SK-N-MC (cell line): Measurements from ENCODE around the gene HSD11B2.

Experiments used
- DNase-seq: peaks from one replicate; pipeline ENCODE4 v3.0.0-alpha.2; 2011; ENCODE audit warnings: low read depth, low spot score
- H3K27ac ChIP-seq: fragments of 200-600 bp; sonication (generic); 2 replicates; pipeline ENCODE4 v1.5.1; 2016; ENCODE audit warnings: mixed run types
- H3K36me3 ChIP-seq: fragments of 200-600 bp; sonication (generic); 2 replicates; pipeline ENCODE4 v1.6.1; 2017; ENCODE audit warnings: antibody characterized with exemption, low read length, mixed read lengths; ENCODE audit not compliant: insufficient read depth
- H3K4me3 ChIP-seq: fragments of 200-600 bp; sonication (generic); 2 replicates; pipeline ENCODE4 v1.5.1; 2016
- H3K9ac ChIP-seq: fragments of 200-600 bp; sonication (generic); 2 replicates; pipeline ENCODE4 v1.8.0; 2017; ENCODE audit warnings: mixed run types, mixed read lengths; ENCODE audit not compliant: insufficient read length
- H3K9me3 ChIP-seq: fragments of 200-600 bp; sonication (generic); 2 replicates; pipeline ENCODE4 v1.6.1; 2017; ENCODE audit warnings: low read depth, mild to moderate bottlenecking, antibody characterized with exemption, low read length, moderate library complexity, mixed read lengths
- EZH2 ChIP-seq: fragments of 200-600 bp; sonication (generic); IDR thresholded peaks from one replicate; pipeline ENCODE4 v1.6.1; 2017; ENCODE audit warnings: antibody characterized with exemption
- FOXP2 ChIP-seq: optimal IDR thresholded peaks from 2 replicates; pipeline ENCODE3; 2011; ENCODE audit warnings: mild to moderate bottlenecking, moderate library complexity; ENCODE audit not compliant: insufficient read depth; ENCODE audit errors: extremely low read length, control extremely low read depth
- POLR2AphosphoS5 ChIP-seq: IDR thresholded peaks from 2 replicates; pipeline ENCODE4 v1.6.1; 2012; ENCODE audit warnings: mild to moderate bottlenecking, low read depth, low read length, borderline replicate concordance

Gene HSD11B2

GRCh38 chr16:67429053-67429798, 1.7 kb upstream of the HSD11B2 start:
- TF ChIP-seq POLR2AphosphoS5, result no peak
- TF ChIP-seq FOXP2, result no peak
- DNase-seq, result no peak
- Histone ChIP-seq H3K9me3 (no peaks in the 10 kb centered on the region), H3K4me3 (0 out of 2 replicates have a peak overlapping the region, but pooled peaks have one; percentile 82), H3K9ac (no peak overlapping the region), H3K36me3 (no peaks in the 10 kb centered on the region), H3K27ac (no peak overlapping the region)

- Histone ChIP-seq H3K9me3 (no peaks in the 10 kb centered on the region), H3K36me3 (no peaks in the 10 kb centered on the region), H3K27ac (no peak overlapping the region), H3K4me3 (peak overlapping the region; percentile 82), H3K9ac (peak overlapping the region; percentile 65)
- TF ChIP-seq POLR2AphosphoS5 (no peak), EZH2 (no peak), FOXP2 (no peak)
- no peak for DNase-seq
Measured at GRCh38 chr16:67429799-67430503, 970 bp upstream of the HSD11B2 start.

- H3K9ac ChIP-seq, result peak overlapping the region; percentile 65
- no peaks in the 10 kb centered on the region for H3K36me3 ChIP-seq
- no peak for TF ChIP-seq EZH2
- TF ChIP-seq FOXP2, result no peak
- no peak for TF ChIP-seq POLR2AphosphoS5
- no peak for DNase-seq
- no peaks in the 10 kb centered on the region for H3K9me3 ChIP-seq
- H3K4me3 ChIP-seq, result peak overlapping the region; percentile 82
- no peak overlapping the region for H3K27ac ChIP-seq
Measured at GRCh38 chr16:67430504-67430976, 381 bp upstream of the HSD11B2 start.

- Histone ChIP-seq H3K9me3 (no peaks in the 10 kb centered on the region), H3K9ac (no peak overlapping the region), H3K36me3 (no peaks in the 10 kb centered on the region), H3K27ac (no peak overlapping the region), H3K4me3 (no peak overlapping the region)
- no peak for DNase-seq
- no peak for TF ChIP-seq POLR2AphosphoS5
- TF ChIP-seq EZH2, result no peak
- no peak for TF ChIP-seq FOXP2
Measured at GRCh38 chr16:67431775-67432505, 1.0 kb downstream of the HSD11B2 start.

GRCh38 chr16:67432506-67432890, 1.6 kb downstream of the HSD11B2 start:
- Histone ChIP-seq H3K9ac (no peak overlapping the region), H3K27ac (no peak overlapping the region), H3K9me3 (no peaks in the 10 kb centered on the region), H3K36me3 (no peaks in the 10 kb centered on the region), H3K4me3 (no peak overlapping the region)
- DNase-seq, result no peak
- no peak for TF ChIP-seq EZH2

- no peak overlapping the region for H3K4me3 ChIP-seq
- H3K27ac ChIP-seq, result no peak overlapping the region
- no peaks in the 10 kb centered on the region for H3K9me3 ChIP-seq
- H3K36me3 ChIP-seq, result no peaks in the 10 kb centered on the region
- H3K9ac ChIP-seq, result no peak overlapping the region
- TF ChIP-seq EZH2 (no peak), FOXP2 (no peak), POLR2AphosphoS5 (no peak)
- DNase-seq, result no peak
Measured at GRCh38 chr16:67433131-67433719, 2.3 kb downstream of the HSD11B2 start.

- TF ChIP-seq EZH2, result no peak
- no peak for TF ChIP-seq FOXP2
- no peak for TF ChIP-seq POLR2AphosphoS5
- Histone ChIP-seq H3K9ac (no peak overlapping the region), H3K36me3 (no peaks in the 10 kb centered on the region), H3K9me3 (no peaks in the 10 kb centered on the region), H3K27ac (no peak overlapping the region), H3K4me3 (no peak overlapping the region)
- no peak for DNase-seq
Measured at GRCh38 chr16:67435758-67436164, 4.8 kb downstream of the HSD11B2 start.

- no peak overlapping the region for H3K9ac ChIP-seq
- H3K9me3 ChIP-seq, result no peaks in the 10 kb centered on the region
- TF ChIP-seq EZH2, result no peak
- TF ChIP-seq POLR2AphosphoS5, result no peak
- DNase-seq, result no peak
- no peak overlapping the region for H3K27ac ChIP-seq
- H3K36me3 ChIP-seq, result no peaks in the 10 kb centered on the region
- H3K4me3 ChIP-seq, result no peak overlapping the region
Measured at GRCh38 chr16:67436640-67437193, 5.8 kb downstream of the HSD11B2 start.
